Activated CD4-positive, alpha-beta T cell treated with anti-CD3 and anti-CD28 coated beads, Interleukin-2, amount 10 ng/mL, durations not matched to agents 7 days and 5 days (primary cell): Measurements from ENCODE around the gene SYCN. TPM values are rescaled to one million over a fixed set of nuclear protein-coding genes. Genes with fewer than 3 reads are reported as not detected.
"Not testable (repeated sequence)": the region's sequence is repeated elsewhere in the genome, so short reads cannot be mapped to it uniquely, and the experiment has no call there.

Experiments used
- CTCF ChIA-PET: fragments of 350-600 bp; sonication (Branson Sonifier 250); formaldehyde crosslinking; loops from one replicate; lab custom pipeline; 2021; ENCODE audit warnings: antibody characterized with exemption; lab: Charles Lee
- POLR2A ChIA-PET: fragments of 350-600 bp; sonication (Branson Sonifier 250); formaldehyde crosslinking; loops from one replicate; lab custom pipeline; 2021; ENCODE audit warnings: antibody characterized with exemption; lab: Charles Lee
- DNase-seq: peaks from one replicate; pipeline ENCODE4 v3.0.0-alpha.2; 2020
- H3K27ac Mint-ChIP-seq: one replicate; pipeline ENCODE4 v1.8.0; 2021; ENCODE audit warnings: mild to moderate bottlenecking, moderate library complexity, mixed read lengths
- H3K27me3 Mint-ChIP-seq: one replicate; pipeline ENCODE4 v1.8.0; 2021; ENCODE audit warnings: mixed read lengths
- H3K36me3 Mint-ChIP-seq: one replicate; pipeline ENCODE4 v1.8.0; 2021; ENCODE audit warnings: low read depth, mixed read lengths
- H3K4me1 Mint-ChIP-seq: one replicate; pipeline ENCODE4 v1.8.0; 2021; ENCODE audit warnings: mixed read lengths
- H3K4me3 Mint-ChIP-seq: one replicate; pipeline ENCODE4 v1.8.0; 2021; ENCODE audit warnings: mild to moderate bottlenecking, moderate library complexity, mixed read lengths
- H3K9me3 Mint-ChIP-seq: one replicate; pipeline ENCODE4 v1.8.0; 2021; ENCODE audit warnings: mixed read lengths
- total RNA-seq, 2 experiments: library from RNA; stranded (reverse); gene quantifications; one replicate each; pipeline ENCODE4 v1.2.3, GENCODE V29; 2021

SYCN gene
- total RNA-seq, 2 experiments from 2014 or later = not detected

- H3K4me1 Mint-ChIP-seq = peaks cover 28% of the 10 kb centered on the region
- DNase-seq = no peak
- no peaks in the 10 kb centered on the region for H3K27me3 Mint-ChIP-seq
- H3K9me3 Mint-ChIP-seq = no peaks in the 10 kb centered on the region
- no peak overlapping the region for H3K27ac Mint-ChIP-seq
- CTCF ChIA-PET = interaction anchor here (0.6 kb wide), 1 partner anchor 21 kb away, joined by 5 read pairs; no protein-coding TSS in a partner anchor
- no peaks in the 10 kb centered on the region for H3K36me3 Mint-ChIP-seq
- POLR2A ChIA-PET = no interaction called here
- no peak overlapping the region for H3K4me3 Mint-ChIP-seq
Measured at GRCh38 chr19:39240421-39240820, 36.4 kb upstream of the SYCN start.

GRCh38 chr19:39238944-39239343 is 34.9 kb upstream of the SYCN start:
- ChIA-PET POLR2A (no interaction called here), CTCF (interaction anchor here (0.7 kb wide), 1 partner anchor 129 kb away, joined by 3 read pairs; no protein-coding TSS in a partner anchor)
- no peak overlapping the region for H3K4me3 Mint-ChIP-seq
- no peaks in the 10 kb centered on the region for H3K9me3 Mint-ChIP-seq
- H3K27me3 Mint-ChIP-seq = no peaks in the 10 kb centered on the region
- peaks cover 28% of the 10 kb centered on the region for H3K4me1 Mint-ChIP-seq
- H3K36me3 Mint-ChIP-seq = no peaks in the 10 kb centered on the region
- DNase-seq = no peak
- H3K27ac Mint-ChIP-seq = no peak overlapping the region

- ChIA-PET CTCF (interaction anchor here (1.5 kb wide), 1 partner anchor 15 kb away, joined by 5 read pairs; no protein-coding TSS in a partner anchor), POLR2A (interaction anchor here (0.6 kb wide), 1 partner anchor 25 kb away, joined by 4 read pairs; no protein-coding TSS in a partner anchor)
- H3K9me3 Mint-ChIP-seq = no peaks in the 10 kb centered on the region
- DNase-seq = no peak
- H3K4me1 Mint-ChIP-seq = peaks cover 28% of the 10 kb centered on the region
- H3K27ac Mint-ChIP-seq = peak overlapping the region; percentile 88
- H3K36me3 Mint-ChIP-seq = no peaks in the 10 kb centered on the region
- peak overlapping the region; percentile 41 for H3K4me3 Mint-ChIP-seq
- no peaks in the 10 kb centered on the region for H3K27me3 Mint-ChIP-seq
Measured at GRCh38 chr19:39238209-39238608, 34.1 kb upstream of the SYCN start.

DNA sequence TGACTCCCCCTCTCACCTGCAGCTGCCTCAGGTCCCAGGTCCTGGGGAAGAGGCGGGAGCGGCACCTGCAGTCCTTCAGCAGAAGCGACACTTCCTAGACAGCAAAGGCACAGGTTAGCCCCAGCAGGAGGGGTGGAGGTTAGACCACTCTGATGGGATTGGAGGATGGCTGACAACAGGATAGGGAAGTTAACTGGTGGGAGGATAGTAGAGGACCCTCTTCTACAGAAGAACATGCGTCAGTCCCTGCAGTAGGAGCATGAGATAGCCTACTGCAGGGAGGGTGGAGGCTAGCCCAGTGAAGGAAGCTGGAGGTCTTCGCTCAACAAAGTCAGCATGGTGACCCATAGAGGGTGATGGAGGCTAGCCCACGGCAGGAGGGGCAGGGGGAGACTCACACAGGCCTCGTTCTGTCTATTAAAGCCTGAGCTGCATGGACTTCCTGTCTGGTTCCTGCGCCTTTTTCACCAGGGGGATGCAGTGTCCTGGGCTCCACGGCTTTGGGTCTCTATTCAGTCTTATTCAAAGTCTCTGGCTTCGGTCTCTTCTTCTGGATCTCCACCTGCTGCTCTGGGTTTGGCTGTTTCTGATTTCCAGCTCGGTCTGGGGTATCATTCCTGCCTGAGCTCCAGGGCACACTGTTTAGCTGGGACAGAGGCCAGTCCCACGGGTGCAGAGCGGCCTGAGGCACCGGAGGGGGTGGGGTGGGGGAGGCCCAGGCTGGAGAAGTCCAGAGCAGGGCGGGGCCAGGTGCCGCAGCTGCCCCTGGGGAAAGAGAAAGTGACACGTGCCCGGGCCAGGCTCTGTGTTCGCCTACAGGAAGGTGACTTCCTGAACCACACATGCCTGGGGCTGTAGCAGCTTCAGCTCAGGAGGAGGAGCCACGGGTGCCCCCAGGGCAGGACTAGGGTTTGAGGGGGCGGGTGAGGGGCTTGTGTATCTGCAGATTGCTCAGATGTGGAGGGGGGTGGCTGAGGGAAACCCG is 33.4 kb upstream of the SYCN start:
- peak; percentile 61 for DNase-seq
- Mint-ChIP-seq H3K4me3 (peak overlapping the region; percentile 41), H3K27ac (peak overlapping the region; percentile 88), H3K9me3 (no peaks in the 10 kb centered on the region), H3K36me3 (no peaks in the 10 kb centered on the region), H3K4me1 (peaks cover 28% of the 10 kb centered on the region), H3K27me3 (no peaks in the 10 kb centered on the region)
- ChIA-PET POLR2A (interaction anchor here (0.6 kb wide), 1 partner anchor 26 kb away, joined by 4 read pairs; no protein-coding TSS in a partner anchor), CTCF (interaction anchor here (1.5 kb wide), 1 partner anchor 14 kb away, joined by 5 read pairs; no protein-coding TSS in a partner anchor)

DNA sequence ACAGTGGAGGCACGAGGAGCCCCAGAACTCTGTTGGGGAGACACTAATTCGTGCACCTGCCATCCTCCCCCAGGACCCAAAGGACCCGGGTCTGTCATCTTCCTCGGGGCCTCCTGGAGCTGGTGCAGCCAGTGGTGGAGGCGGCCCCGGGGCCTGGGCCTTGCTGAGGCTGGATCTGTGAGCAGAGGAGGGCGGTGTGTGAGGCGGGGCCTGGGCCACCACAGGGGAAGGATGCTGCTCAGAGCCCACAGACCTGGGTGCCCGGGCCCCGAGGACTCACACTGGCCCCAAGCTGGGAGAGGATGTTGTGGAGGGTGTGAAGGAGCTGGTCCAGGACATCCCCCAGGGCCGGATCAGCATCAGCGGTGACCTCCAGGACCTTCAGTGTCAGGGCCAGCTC is 32.5 kb upstream of the SYCN start:
- Mint-ChIP-seq H3K9me3 (no peaks in the 10 kb centered on the region), H3K27ac (peak overlapping the region; percentile 88), H3K36me3 (no peaks in the 10 kb centered on the region), H3K4me3 (no peak overlapping the region), H3K27me3 (no peaks in the 10 kb centered on the region), H3K4me1 (peaks cover 28% of the 10 kb centered on the region)
- DNase-seq = peak; percentile 19
- POLR2A ChIA-PET = no interaction called here
- CTCF ChIA-PET = interaction anchor here (0.6 to 1.5 kb wide), 2 partner anchors 13 to 26 kb away, joined by 4 to 5 read pairs; no protein-coding TSS in a partner anchor

DNA sequence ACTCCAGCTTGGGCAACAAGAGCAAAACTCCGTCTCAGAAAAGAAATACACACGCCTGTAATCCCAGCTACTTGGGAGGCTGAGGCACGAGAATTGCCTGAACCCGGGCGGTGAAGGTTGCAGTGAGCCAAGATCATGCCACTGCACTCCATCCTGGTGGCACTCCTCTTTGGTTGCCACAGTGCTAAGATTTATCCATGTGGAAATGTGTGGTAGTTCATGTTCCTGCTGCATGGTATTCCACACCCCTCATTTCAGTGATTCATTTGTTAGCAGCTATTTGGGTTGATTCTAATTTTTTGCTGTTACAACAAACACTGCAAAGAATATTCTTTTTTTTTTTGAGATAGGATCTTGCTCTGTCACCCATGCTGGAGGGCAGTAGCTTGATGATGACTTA is 28.6 kb upstream of the SYCN start:
- POLR2A ChIA-PET = interaction anchor here (0.7 kb wide), 1 partner anchor 124 kb away, joined by 3 read pairs; no protein-coding TSS in a partner anchor
- no peaks in the 10 kb centered on the region for H3K27me3 Mint-ChIP-seq
- H3K4me1 Mint-ChIP-seq = peaks cover 17% of the 10 kb centered on the region
- CTCF ChIA-PET = interaction anchor here (0.7 kb wide), 1 partner anchor 9 kb away, joined by 6 read pairs; no protein-coding TSS in a partner anchor
- no peak overlapping the region for H3K27ac Mint-ChIP-seq
- DNase-seq = no peak
- no peaks in the 10 kb centered on the region for H3K36me3 Mint-ChIP-seq
- H3K4me3 Mint-ChIP-seq = no peak overlapping the region
- H3K9me3 Mint-ChIP-seq = no peaks in the 10 kb centered on the region

DNA sequence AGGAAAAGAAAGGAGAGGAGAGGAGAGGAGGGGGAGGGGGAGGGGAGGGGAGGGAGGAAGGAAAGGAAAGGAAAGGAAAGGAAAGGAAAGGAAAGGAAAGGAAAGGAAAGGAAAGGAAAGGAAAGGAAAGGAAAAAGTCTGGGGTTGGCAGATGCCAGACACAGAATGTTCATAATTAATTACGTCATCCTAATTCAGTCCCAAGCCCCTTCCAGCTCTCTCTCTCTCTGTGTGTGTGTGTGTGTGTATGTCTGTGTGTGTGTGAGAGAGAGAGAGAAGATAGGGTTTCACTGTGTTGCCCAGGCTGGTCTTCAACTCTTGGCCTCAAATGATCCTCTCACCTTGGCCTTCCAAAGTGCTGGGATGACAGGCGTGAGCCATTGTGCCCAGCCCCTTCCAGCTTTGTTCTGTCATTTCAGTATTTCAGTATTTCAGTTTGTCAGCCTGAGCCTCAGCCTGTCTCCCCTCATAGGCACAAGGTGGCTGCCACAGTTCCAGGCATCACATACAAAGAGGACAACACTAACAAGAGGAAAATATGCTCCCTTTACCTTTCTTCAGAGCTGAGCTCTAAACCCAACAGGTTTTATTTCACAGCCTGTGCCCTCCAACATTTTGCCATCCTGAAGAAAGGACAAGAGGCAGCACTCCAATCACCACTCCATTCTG is 26.2 kb upstream of the SYCN start:
- DNase-seq = no peak
- ChIA-PET POLR2A (interaction anchor here (0.7 kb wide), 1 partner anchor 153 kb away, joined by 11 read pairs; no protein-coding TSS in a partner anchor), CTCF (interaction anchor here (0.6 kb wide), 3 partner anchors 33 to 537 kb away, joined by 3 to 5 read pairs (median 3); no protein-coding TSS in a partner anchor)
- H3K4me3 Mint-ChIP-seq = no peak overlapping the region
- no peaks in the 10 kb centered on the region for H3K4me1 Mint-ChIP-seq
- no peaks in the 10 kb centered on the region for H3K9me3 Mint-ChIP-seq
- no peaks in the 10 kb centered on the region for H3K36me3 Mint-ChIP-seq
- no peak overlapping the region for H3K27ac Mint-ChIP-seq
- peaks cover 10% of the 10 kb centered on the region for H3K27me3 Mint-ChIP-seq

DNA sequence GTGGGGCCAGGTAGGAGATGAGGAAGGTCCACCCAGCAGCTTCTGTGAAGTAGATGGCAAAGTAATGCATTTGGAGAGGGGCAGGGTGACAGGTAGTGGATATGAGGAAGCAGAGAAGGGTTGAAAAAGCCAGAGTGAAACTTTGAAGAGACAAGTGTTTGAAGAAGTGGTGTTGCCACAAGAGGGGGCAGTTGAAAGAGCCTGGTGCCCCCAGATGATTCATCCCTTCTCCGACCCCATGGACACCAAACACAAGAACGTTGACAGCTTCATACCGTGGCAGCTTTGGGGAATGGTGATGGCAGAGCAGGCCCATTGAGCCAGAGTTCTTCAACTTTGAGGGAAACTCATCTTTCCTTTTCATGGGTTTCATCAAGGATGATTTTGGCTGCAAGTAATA is 20.8 kb upstream of the SYCN start:
- Mint-ChIP-seq H3K36me3 (no peaks in the 10 kb centered on the region), H3K9me3 (no peaks in the 10 kb centered on the region), H3K4me3 (no peak overlapping the region), H3K27ac (no peak overlapping the region), H3K4me1 (no peaks in the 10 kb centered on the region), H3K27me3 (peaks cover 25% of the 10 kb centered on the region)
- DNase-seq = no peak
- POLR2A ChIA-PET = no interaction called here
- CTCF ChIA-PET = no interaction called here

DNA sequence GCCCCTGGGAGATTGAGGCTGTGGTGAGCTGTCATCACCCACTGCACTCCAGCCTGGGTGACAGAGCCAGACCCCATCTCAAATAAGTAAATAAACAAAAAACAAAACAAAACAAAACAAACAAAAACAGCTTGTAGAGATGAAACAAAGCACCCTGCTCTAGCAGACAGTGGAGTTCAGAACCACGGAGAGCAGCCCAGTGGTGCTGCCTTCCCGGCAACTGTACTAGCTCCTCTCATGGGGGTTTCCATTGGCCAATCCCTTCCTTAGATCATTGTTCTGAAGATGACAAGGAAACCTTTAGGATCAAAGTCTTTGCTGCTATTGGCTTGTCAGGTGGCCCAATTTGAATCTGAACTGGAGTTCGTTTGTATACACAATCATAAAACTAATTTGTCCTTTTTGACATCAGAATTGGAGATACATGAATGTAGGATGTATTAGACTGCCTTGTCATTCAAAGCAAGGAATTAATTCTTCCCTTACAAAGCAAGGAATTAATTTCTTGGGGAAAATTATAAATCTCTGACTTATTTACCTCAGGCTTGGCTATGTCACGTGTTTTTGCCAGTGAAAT is 19.7 kb upstream of the SYCN start:
- peaks cover 28% of the 10 kb centered on the region for H3K27me3 Mint-ChIP-seq
- H3K4me1 Mint-ChIP-seq = no peaks in the 10 kb centered on the region
- no peak overlapping the region for H3K27ac Mint-ChIP-seq
- no peaks in the 10 kb centered on the region for H3K36me3 Mint-ChIP-seq
- ChIA-PET POLR2A (no interaction called here), CTCF (interaction anchor here (0.6 to 1.3 kb wide), 3 partner anchors 9 to 17 kb away, joined by 3 to 6 read pairs (median 5); no protein-coding TSS in a partner anchor)
- peak; percentile 49 for DNase-seq
- no peaks in the 10 kb centered on the region for H3K9me3 Mint-ChIP-seq
- H3K4me3 Mint-ChIP-seq = no peak overlapping the region

- peaks cover 18% of the 10 kb centered on the region for H3K27me3 Mint-ChIP-seq
- H3K36me3 Mint-ChIP-seq, H3K4me3 Mint-ChIP-seq, H3K27ac Mint-ChIP-seq, H3K4me1 Mint-ChIP-seq, H3K9me3 Mint-ChIP-seq, DNase-seq, POLR2A ChIA-PET: not testable (repeated sequence)
- CTCF ChIA-PET = interaction anchor here (0.5 to 1.0 kb wide), 3 partner anchors 43 to 929 kb away, joined by 3 to 4 read pairs (median 3); no protein-coding TSS in a partner anchor
Measured at GRCh38 chr19:39219108-39219507, 15.0 kb upstream of the SYCN start.

GRCh38 chr19:39218230-39219007 is 14.4 kb upstream of the SYCN start:
- no peaks in the 10 kb centered on the region for H3K9me3 Mint-ChIP-seq
- POLR2A ChIA-PET = no interaction called here

More at GRCh38 chr19:39218230-39219007, 14.4 kb upstream of the SYCN start:
- Mint-ChIP-seq H3K27me3 (peaks cover 14% of the 10 kb centered on the region), H3K4me1 (no peaks in the 10 kb centered on the region), H3K4me3 (no peak overlapping the region), H3K27ac (no peak overlapping the region), H3K36me3 (no peaks in the 10 kb centered on the region)
- CTCF ChIA-PET = interaction anchor here (0.6 to 1.0 kb wide), 3 partner anchors 42 to 548 kb away, joined by 3 to 5 read pairs (median 3); no protein-coding TSS in a partner anchor
- no peak for DNase-seq
